NCI-H2081 (cell line): ENCODE data around the gene VEPH1.

Source experiments
- DNase-seq, 2 experiments: peaks; one replicate each; lab custom pipeline; 2025; lab: John Stamatoyannopoulos, UW

The VEPH1 gene

DNA sequence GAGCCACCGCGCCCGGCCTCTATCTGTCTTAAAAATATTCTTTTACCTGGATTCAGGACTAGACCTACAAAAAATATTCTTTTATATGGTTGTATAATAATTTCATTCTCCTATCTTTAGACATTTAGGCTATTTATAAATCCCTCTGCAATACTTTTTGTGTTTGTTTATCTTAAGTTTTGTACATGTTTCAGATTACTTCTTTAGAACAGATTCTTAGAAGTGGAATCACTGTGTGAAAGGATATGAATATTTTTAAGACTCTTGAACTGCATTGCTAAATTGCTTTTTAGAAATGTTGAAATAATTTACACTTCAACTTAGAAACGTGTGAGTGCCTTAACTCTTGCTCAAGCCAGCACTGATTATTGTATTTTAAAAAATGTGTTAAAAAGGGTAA is 197.8 kb downstream of the VEPH1 start:
- DNase-seq: no peak

DNA sequence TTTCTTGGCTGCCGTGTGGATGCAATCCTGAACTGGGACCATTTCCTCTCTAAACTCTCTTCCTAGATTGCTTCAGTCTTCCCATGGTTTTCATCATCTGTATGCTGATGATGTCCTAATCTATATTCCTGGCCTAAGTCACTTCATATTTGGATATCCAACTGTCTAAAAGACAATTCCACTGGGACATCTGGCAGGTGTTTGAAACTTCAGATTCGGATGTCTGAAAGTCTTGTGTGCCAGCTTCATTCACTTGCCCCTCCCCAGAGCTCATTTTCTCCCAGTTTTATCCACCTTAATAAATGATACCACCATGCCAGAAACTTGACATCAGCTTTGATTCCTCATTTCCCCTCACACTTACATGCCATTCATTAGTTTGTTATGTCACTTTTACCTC is 201.5 kb downstream of the VEPH1 start:
- DNase-seq: no peak

DNA sequence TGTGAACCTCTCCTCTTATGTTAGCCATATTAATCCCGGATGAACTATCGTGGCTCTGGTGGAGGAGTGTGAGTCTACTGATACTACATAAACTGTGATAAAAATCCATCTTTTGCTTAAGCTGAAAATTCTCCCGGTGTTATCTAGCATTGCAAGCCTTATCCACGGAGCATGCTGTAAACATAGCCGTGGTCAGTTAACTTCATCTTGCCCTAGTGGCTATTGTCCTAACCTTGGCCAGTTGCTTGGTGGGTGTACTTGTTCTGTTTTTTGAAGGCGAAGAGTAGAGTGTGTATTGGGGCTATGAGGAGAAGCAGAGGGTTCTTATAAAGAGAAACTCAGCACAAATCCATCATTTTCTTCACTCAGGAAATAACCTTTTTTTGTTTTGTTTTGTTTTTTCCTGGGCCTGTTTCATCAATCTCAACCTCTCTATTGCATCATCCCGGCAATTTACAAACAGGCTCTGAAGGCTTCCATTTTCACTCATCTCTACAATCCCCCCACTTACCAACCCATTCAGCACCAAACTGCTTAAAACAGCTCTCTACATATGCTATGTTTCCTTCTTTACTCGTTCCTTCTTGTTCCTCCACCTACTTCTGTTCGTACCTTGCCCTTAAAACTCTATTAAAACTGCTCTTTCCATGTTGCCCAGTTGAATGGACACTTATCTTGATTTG is 202.1 kb downstream of the VEPH1 start:
- no peak for DNase-seq

- no peak for DNase-seq
Measured at GRCh38 chr3:157300094-157300493, 203.1 kb downstream of the VEPH1 start.

- DNase-seq: no peak
Measured at GRCh38 chr3:157297328-157297915, 205.8 kb downstream of the VEPH1 start.

DNA sequence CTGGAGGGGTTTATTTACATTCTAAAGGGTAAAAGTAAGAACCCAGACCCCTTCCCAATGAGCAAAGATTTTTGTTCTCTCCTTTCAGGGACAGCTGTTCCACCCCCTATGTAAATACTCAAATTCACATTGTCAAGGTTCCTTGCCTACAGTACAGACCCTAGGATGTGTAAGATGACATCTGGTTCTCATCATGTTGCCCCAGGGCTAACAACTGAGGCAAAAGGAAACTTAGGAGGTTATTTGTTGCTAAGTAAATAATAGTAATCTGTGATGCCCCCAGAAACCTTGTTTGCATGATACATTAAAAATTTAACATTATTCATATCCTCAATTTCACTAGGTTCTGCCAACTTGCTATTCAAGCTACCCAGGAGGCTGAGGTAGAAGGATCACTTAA is 208.3 kb downstream of the VEPH1 start:
- no peak for DNase-seq

- DNase-seq: no peak
Measured at GRCh38 chr3:157294491-157294890, 208.7 kb downstream of the VEPH1 start.

- DNase-seq: no peak
Measured at GRCh38 chr3:157290766-157291165, 212.4 kb downstream of the VEPH1 start.

DNA sequence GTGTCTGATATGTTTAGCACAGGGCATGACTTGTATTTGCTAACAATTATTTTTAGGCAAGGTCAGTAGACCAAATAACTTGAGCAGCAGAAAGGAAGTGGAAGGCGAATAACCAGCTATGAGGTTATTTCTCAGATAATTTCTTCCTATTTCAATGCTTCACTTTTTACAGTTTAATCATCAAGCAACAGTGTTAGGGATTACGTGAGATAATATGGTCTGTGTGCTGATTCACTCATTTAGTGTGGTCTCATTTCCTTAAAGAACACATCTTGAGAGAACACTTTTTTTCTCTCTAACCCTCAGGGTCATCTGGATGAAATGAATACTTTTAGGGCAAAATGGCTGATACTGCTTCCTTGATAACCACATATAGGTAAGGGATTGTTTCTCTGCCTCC is 217.2 kb downstream of the VEPH1 start:
- DNase-seq: no peak

DNA sequence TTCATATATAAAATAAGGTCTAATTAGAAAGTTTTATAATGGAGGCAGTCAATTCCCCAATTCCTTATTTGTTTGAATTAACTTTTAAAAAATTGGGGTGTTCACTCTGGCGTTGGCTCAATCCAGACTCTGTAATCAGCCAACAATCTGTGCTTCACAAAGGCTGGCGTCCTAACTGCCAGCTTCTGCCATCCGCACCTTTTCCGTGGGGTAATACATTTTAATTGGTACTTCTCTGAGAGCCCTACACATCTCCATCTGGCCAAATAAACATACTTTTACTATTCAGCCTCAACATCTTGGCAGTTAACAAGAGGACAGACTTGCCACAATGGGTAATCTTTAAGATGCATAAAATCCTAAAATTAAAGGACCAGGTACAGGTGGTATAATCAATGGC is 218.1 kb downstream of the VEPH1 start:
- no peak for DNase-seq

DNA sequence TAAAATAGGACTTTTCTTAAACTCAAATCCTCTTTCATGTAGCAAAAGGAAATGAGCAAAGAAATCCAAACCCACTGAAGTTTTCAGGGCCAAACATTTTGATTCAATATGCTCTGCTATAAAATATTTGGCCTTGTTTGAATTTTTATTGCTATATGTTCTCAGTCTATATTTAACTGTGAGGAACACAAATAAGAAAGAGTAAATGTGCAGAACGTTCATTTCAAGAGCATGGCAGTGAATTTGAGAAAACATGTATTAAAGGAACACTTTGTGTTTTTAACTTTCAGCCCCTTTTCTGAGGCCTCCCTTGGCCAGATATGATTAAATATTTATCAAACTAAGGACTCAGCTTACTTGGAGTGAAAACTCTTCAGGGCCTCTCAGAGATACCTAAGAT is 218.5 kb downstream of the VEPH1 start:
- no peak for DNase-seq

GRCh38 chr3:157282261-157283191 is 220.7 kb downstream of the VEPH1 start:
- DNase-seq: no peak

GRCh38 chr3:157280786-157281185 is 222.4 kb downstream of the VEPH1 start:
- DNase-seq: no peak

DNA sequence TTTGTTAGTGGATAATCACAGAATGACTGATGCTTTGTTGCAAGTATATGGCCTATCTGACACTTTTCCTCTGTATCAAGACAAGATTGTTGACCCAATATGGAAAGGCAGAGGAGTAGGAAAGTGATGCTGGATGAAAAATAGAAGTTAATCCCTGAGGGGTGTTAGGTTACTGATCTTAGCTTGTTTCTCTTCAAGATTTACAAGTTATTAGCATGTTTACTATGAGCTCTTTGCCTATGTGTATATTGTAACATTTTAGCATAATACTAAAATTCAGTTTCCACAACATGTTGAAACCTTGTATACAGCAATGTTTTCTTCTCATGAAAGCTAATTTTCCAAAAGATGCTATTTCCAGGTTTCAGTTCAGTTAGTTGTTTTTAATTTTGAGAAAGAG is 222.9 kb downstream of the VEPH1 start:
- DNase-seq: no peak

- no peak for DNase-seq
Measured at GRCh38 chr3:157279237-157279636, 224.0 kb downstream of the VEPH1 start.

DNA sequence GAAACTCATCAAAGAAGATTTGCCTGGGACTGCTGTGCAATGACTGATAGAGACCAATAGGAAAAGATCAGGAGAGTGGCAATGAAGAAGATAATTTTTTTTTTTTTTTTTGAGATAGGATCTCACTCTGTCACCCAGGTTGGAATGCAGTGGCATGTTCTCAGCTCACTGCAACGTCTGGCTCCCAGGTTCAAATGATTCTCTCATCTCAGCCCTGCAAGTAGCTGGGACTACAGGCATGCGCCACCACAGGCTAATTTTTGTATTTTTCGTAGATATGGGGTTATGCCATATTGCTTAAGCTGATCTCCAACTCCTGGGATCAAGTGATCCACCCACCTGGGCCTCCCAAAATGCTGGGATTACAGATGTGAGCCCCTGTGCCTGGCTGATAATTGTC is 226.4 kb downstream of the VEPH1 start:
- DNase-seq: no peak

- no peak for DNase-seq
Measured at GRCh38 chr3:157275832-157276231, 227.4 kb downstream of the VEPH1 start.

DNA sequence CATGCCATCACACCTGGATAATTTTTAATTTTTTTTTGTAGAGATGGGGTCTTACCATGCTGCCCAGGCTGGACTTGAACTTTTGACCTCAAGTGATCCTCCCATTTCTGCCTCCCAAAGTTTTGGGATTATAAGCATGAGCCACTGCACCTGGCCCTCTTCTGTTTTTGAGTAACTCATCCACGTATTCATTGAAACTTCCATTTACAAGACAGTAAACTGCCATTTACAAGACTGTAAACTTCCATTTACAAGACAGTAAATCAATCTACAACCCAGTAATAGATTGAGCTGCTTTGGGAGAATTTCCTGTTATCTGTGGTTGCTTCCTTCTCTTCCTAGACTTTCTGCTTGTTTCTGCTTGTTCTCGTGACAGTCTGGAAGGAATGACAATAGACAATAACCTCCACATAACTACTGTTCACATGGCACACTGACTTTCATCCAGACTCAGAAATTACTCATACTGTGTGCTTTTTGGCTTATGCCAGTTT is 228.5 kb downstream of the VEPH1 start:
- no peak for DNase-seq

DNA sequence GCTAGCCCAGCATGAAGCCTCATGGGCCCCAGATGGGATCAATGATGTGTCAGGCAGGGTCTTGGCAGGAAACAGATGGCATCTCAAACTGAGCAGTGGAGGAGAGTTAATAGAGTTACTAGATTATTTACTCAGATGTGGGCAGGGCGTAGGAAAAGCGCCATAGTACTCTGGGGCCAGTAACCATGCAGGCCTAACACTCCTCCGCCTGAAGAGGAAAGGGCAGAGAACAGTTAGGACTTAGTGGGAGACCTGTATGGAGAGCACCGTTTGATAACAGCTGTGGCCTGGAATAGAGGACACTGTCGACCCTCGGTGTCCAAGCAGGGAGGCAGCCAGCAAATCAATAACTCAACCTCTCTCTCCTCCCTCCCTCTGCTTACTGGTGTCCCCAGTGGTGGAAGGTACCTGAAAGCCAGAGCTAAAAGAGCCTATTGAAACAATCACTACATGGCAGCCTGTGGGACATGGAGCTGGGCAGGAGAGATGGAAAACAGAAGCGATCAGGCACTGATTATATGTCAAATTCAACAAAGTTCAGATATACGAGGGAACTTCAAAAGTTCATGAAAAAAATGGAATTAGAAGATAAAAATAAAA is 231.8 kb downstream of the VEPH1 start:
- DNase-seq: no peak

GRCh38 chr3:157268026-157268425 is 235.2 kb downstream of the VEPH1 start:
- no peak for DNase-seq

DNA sequence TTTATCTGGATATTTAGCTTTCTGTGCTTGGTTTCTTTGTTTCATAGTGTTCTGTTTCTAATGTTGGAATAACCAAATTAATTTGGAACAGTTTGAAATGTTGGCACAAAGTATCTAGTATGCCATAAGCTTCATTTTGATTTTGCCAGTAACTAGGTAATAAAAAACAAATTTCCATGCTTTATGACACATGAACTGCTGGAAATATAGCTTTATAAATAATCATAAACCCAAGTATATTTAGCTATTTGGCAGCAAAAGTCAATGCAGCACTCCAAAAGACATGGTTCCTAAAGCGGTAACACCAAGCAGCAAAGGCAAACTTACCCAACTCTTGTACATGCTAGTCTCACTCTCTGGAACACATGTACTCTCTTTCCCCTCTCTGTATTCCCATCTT is 237.3 kb downstream of the VEPH1 start:
- no peak for DNase-seq

GRCh38 chr3:157263027-157263426 is 240.2 kb downstream of the VEPH1 start:
- DNase-seq: no peak
